Neural cell (in vitro differentiated cells): ENCODE data around the gene DENND4C. TPM values are rescaled to one million over a fixed set of nuclear protein-coding genes. Genes with fewer than 3 reads are reported as not detected.

Source experiments
- H2AFZ ChIP-seq: fragments of 200-600, 300-800 bp; sonication (generic), shearing (Covaris generic); 2 replicates; pipeline ENCODE4 v1.6.0; 2014; ENCODE audit warnings: low read depth, mild to moderate bottlenecking, antibody characterized with exemption, low read length, moderate library complexity
- H3F3A ChIP-seq: fragments of 200-600 bp; shearing (Covaris generic); 2 replicates; pipeline ENCODE4 v1.6.1; 2016; ENCODE audit warnings: mild to moderate bottlenecking, moderate library complexity, mixed read lengths, antibody characterized with exemption, low read length; ENCODE audit not compliant: insufficient read depth, poor library complexity, severe bottlenecking
- H3K27ac ChIP-seq: fragments of 200-600, 300-800 bp; sonication (generic), shearing (Covaris generic); 2 replicates; pipeline ENCODE4 v1.5.1; 2014; ENCODE audit warnings: mild to moderate bottlenecking, low read length, moderate library complexity
- H3K27me3 ChIP-seq: fragments of 300-800, 200-600 bp; sonication (generic), shearing (Covaris generic); 2 replicates; pipeline ENCODE4 v1.6.0; 2014; ENCODE audit warnings: mild to moderate bottlenecking, low read depth, low read length, moderate library complexity; ENCODE audit not compliant: insufficient read depth
- H3K36me3 ChIP-seq: fragments of 300-800, 200-600 bp; sonication (generic), shearing (Covaris generic); 2 replicates; pipeline ENCODE4 v1.5.1; 2014; ENCODE audit warnings: mild to moderate bottlenecking, antibody characterized with exemption, low read length, moderate library complexity; ENCODE audit not compliant: insufficient read depth
- H3K4me2 ChIP-seq: fragments of 300-800, 200-600 bp; sonication (generic), shearing (Covaris generic); 2 replicates; pipeline ENCODE4 v1.6.0; 2014; ENCODE audit warnings: mild to moderate bottlenecking, low read length
- H3K4me3 ChIP-seq: fragments of 300-800, 200-600 bp; sonication (generic), shearing (Covaris generic); 2 replicates; pipeline ENCODE4 v1.5.1; 2014; ENCODE audit warnings: mild to moderate bottlenecking, low read length, moderate library complexity
- H3K79me2 ChIP-seq: fragments of 200-600 bp; shearing (Covaris generic); replicated peaks from 2 replicates; pipeline ENCODE4 v1.6.0; 2014; ENCODE audit warnings: mild to moderate bottlenecking, low read length, moderate library complexity; ENCODE audit not compliant: insufficient read depth
- H3K9ac ChIP-seq: fragments of 300-800, 200-600 bp; sonication (generic), shearing (Covaris generic); 2 replicates; pipeline ENCODE4 v1.6.1; 2016; ENCODE audit warnings: mild to moderate bottlenecking, low read length, mixed read lengths
- H3K9me2 ChIP-seq: fragments of 200-600 bp; shearing (Covaris generic); 2 replicates; pipeline ENCODE4 v1.6.1; 2016; ENCODE audit warnings: mild to moderate bottlenecking, low read length, mixed read lengths; ENCODE audit not compliant: insufficient read depth
- H3K9me3 ChIP-seq: fragments of 200-600, 300-800 bp; sonication (generic), shearing (Covaris generic); 2 replicates; pipeline ENCODE4 v1.6.1; 2016; ENCODE audit warnings: mild to moderate bottlenecking, mixed run types, low read length, moderate library complexity, mixed read lengths
- H4K20me1 ChIP-seq: fragments of 200-600 bp; shearing (Covaris generic); 2 replicates; pipeline ENCODE4 v1.6.1; 2016; ENCODE audit warnings: mild to moderate bottlenecking, mixed run types; ENCODE audit not compliant: insufficient read depth
- EP300 ChIP-seq: fragments of 450-650 bp; conservative IDR thresholded peaks from 2 replicates; pipeline ENCODE4 v1.6.1; 2014; ENCODE audit warnings: antibody characterized with exemption, mild to moderate bottlenecking, moderate library complexity; ENCODE audit not compliant: poor library complexity, severe bottlenecking
- EZH2 ChIP-seq: fragments of 200-600, 300-800 bp; shearing (Covaris generic), sonication (generic); IDR thresholded peaks from 2 replicates; pipeline ENCODE4 v1.6.1; 2014; ENCODE audit warnings: antibody characterized with exemption, low read length, borderline replicate concordance, mild to moderate bottlenecking; ENCODE audit not compliant: insufficient read depth, poor library complexity, severe bottlenecking
- MXI1 ChIP-seq: fragments of 450-650 bp; conservative IDR thresholded peaks from 2 replicates; pipeline ENCODE4 v1.6.1; 2014; ENCODE audit warnings: antibody characterized with exemption, mild to moderate bottlenecking; ENCODE audit not compliant: poor library complexity, severe bottlenecking
- POLR2AphosphoS5 ChIP-seq: IDR thresholded peaks from 2 replicates; pipeline ENCODE4 v1.6.1; 2012
- RAD21 ChIP-seq: fragments of 450-650 bp; conservative IDR thresholded peaks from 2 replicates; pipeline ENCODE4 v1.6.1; 2014; ENCODE audit warnings: antibody characterized with exemption, mild to moderate bottlenecking, moderate library complexity
- REST ChIP-seq: IDR thresholded peaks from 2 replicates; pipeline ENCODE4 v1.6.1; 2012; ENCODE audit warnings: borderline replicate concordance
- SMC3 ChIP-seq: fragments of 450-650 bp; conservative IDR thresholded peaks from 2 replicates; pipeline ENCODE4 v1.6.1; 2014; ENCODE audit warnings: antibody characterized with exemption, mild to moderate bottlenecking, moderate library complexity; ENCODE audit not compliant: poor library complexity
- TAF1 ChIP-seq: IDR thresholded peaks from 2 replicates; pipeline ENCODE4 v1.6.1; 2012; ENCODE audit warnings: low read depth
- polyA plus RNA-seq: library from polyadenylated mRNA; depleted of rRNA; stranded (reverse); fragments of >200 nt; gene quantifications from 2 replicates; pipeline ENCODE4 v1.2.3, GENCODE V29; 2014
- TF ChIP-seq, protein P1 (sequence below): fragments of 450-650 bp; IDR thresholded peaks from 2 replicates; pipeline ENCODE4 v1.5.1; 2014; ENCODE audit warnings: antibody characterized with exemption, mild to moderate bottlenecking, moderate library complexity; ENCODE audit not compliant: poor library complexity, severe bottlenecking

Gene DENND4C
- polyA plus RNA-seq, 1 donor from 2014 or later: 51.8 TPM

DNA sequence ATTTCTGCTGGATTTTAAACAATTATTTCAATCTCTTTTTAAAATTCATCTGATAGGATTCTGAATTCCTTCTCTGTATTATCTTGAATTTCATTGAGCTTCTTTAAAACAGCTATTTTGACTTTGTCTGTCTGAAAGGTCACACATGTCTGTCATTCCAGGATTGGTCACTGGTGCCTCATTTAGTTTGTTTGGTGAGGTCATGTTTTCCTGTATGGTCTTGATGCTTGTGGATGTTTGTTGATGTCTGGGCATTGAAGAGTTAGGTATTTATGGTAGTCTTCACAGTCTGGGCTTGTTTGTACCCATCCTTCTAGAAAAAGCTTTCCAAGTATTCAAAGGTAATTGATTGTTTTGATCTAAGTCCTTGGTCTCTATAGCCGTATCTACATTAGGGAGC, 39.1 kb downstream of the DENND4C start:
- no peaks in the 10 kb centered on the region for H3F3A ChIP-seq
- no peak overlapping the region for H3K4me2 ChIP-seq
- no peaks in the 10 kb centered on the region for H4K20me1 ChIP-seq
- H3K27me3 ChIP-seq: no peaks in the 10 kb centered on the region
- H3K9me2 ChIP-seq: no peaks in the 10 kb centered on the region
- H3K9ac ChIP-seq: no peak overlapping the region
- no peak overlapping the region for H3K27ac ChIP-seq
- no peak overlapping the region for H2AFZ ChIP-seq
- peaks cover 56% of the 10 kb centered on the region for H3K79me2 ChIP-seq
- no peak overlapping the region for H3K4me3 ChIP-seq
- TF ChIP-seq MXI1: no peak
- TF ChIP-seq POLR2AphosphoS5: no peak
- no peak for TF ChIP-seq EZH2
- TF ChIP-seq RAD21: no peak
- TF ChIP-seq, protein P1, sequence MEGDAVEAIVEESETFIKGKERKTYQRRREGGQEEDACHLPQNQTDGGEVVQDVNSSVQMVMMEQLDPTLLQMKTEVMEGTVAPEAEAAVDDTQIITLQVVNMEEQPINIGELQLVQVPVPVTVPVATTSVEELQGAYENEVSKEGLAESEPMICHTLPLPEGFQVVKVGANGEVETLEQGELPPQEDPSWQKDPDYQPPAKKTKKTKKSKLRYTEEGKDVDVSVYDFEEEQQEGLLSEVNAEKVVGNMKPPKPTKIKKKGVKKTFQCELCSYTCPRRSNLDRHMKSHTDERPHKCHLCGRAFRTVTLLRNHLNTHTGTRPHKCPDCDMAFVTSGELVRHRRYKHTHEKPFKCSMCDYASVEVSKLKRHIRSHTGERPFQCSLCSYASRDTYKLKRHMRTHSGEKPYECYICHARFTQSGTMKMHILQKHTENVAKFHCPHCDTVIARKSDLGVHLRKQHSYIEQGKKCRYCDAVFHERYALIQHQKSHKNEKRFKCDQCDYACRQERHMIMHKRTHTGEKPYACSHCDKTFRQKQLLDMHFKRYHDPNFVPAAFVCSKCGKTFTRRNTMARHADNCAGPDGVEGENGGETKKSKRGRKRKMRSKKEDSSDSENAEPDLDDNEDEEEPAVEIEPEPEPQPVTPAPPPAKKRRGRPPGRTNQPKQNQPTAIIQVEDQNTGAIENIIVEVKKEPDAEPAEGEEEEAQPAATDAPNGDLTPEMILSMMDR: no peak
- no peak for TF ChIP-seq SMC3
- TF ChIP-seq REST: no peak
- TF ChIP-seq EP300: no peak
- TF ChIP-seq TAF1: no peak
- H3K36me3 ChIP-seq: no peaks in the 10 kb centered on the region
- peaks cover 7% of the 10 kb centered on the region for H3K9me3 ChIP-seq

DNA sequence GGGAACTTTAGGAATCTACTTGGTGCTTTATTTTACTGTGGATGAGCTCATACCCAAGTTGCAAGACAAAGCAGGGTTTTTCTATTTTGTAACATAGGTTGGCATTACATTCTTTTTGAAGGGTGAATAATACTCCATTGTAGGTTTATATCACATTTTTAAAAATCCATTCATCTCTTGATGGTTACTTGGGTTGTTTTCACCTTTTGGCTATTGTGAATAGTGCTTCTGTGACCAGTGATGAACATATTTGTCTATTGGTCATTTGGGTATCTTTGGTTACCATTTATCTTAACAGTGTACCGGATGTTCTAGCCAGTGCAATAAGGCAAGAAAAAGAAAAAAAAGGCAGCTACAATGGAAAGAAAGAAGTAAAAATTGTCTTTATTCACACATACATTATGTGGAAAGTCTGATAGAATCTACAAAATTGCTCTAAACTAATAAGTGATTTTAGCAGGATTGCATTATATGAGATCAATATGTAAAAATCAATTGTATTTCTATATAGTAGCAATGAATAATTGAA, 40.0 kb downstream of the DENND4C start:
- Histone ChIP-seq H3K79me2 (peaks cover 60% of the 10 kb centered on the region), H3K36me3 (no peaks in the 10 kb centered on the region), H3K27ac (no peak overlapping the region), H3K4me3 (no peak overlapping the region), H3K4me2 (no peak overlapping the region), H3K27me3 (no peaks in the 10 kb centered on the region), H3F3A (no peaks in the 10 kb centered on the region), H3K9me2 (no peaks in the 10 kb centered on the region), H4K20me1 (no peaks in the 10 kb centered on the region), H3K9ac (no peak overlapping the region), H2AFZ (no peak overlapping the region), H3K9me3 (peaks cover 7% of the 10 kb centered on the region)
- TF ChIP-seq, protein P1: no peak
- TF ChIP-seq POLR2AphosphoS5 (no peak), EZH2 (no peak), TAF1 (no peak), REST (no peak), MXI1 (no peak), SMC3 (no peak), RAD21 (no peak), EP300 (no peak)
